Measurements from ENCODE around the gene SREBF2. TPM values are rescaled to one million over a fixed set of nuclear protein-coding genes. Genes with fewer than 3 reads are reported as not detected.

The SREBF2 gene
- total and polyA plus RNA-seq, 10 of the 15 experiments (the other 5 are each of a cell fraction or from before 2014, with no cell fraction given), result 2.4 to 177 (median 78.8) TPM

GRCh38 chr22:41946629-41947423 lies 113.9 kb downstream of the SREBF2 start, which contains the start of gene CENPM:
TSS of gene CENPM (minus strand) at chr22:41947152. CDS start at chr22:41947076, 76 bp downstream.
- BruUV-seq (replicated peaks), result TSS peak; percentile 58
- peak; percentile 89 for FAIRE-seq
- TF ChIP-seq, protein P1, sequence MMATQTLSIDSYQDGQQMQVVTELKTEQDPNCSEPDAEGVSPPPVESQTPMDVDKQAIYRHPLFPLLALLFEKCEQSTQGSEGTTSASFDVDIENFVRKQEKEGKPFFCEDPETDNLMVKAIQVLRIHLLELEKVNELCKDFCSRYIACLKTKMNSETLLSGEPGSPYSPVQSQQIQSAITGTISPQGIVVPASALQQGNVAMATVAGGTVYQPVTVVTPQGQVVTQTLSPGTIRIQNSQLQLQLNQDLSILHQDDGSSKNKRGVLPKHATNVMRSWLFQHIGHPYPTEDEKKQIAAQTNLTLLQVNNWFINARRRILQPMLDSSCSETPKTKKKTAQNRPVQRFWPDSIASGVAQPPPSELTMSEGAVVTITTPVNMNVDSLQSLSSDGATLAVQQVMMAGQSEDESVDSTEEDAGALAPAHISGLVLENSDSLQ (IDR thresholded peaks at IDR 0.05), result peak; percentile 97
- TF ChIP-seq JUNB (IDR thresholded peaks at IDR 0.05), result no peak
- TF ChIP-seq ASH2L (IDR thresholded peaks at IDR 0.05; ENCODE audit: borderline replicate concordance, low read depth), result no peak
- TF ChIP-seq, protein P2, sequence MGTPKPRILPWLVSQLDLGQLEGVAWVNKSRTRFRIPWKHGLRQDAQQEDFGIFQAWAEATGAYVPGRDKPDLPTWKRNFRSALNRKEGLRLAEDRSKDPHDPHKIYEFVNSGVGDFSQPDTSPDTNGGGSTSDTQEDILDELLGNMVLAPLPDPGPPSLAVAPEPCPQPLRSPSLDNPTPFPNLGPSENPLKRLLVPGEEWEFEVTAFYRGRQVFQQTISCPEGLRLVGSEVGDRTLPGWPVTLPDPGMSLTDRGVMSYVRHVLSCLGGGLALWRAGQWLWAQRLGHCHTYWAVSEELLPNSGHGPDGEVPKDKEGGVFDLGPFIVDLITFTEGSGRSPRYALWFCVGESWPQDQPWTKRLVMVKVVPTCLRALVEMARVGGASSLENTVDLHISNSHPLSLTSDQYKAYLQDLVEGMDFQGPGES (IDR thresholded peaks at IDR 0.05), result peak; percentile 89
- TF ChIP-seq SMC3 (IDR thresholded peaks at IDR 0.05; ENCODE audit: borderline replicate concordance, low read length), result no peak
- TF ChIP-seq NR2C1 (IDR thresholded peaks at IDR 0.05), result no peak
- TF ChIP-seq EP300 (IDR thresholded peaks at IDR 0.05; ENCODE audit: borderline replicate concordance in 1 of 2, control insufficient read depth in 1 of 2, low read depth in 2 of 2, low read length in 2 of 2), result no peak
- peak in 1 of 2 experiments; percentile 66; a peak in 2 of 3 replicates for TF ChIP-seq EGR1 (IDR thresholded peaks at IDR 0.05; ENCODE audit: borderline replicate concordance in 1 of 2, low read depth in 2 of 2, low read length in 2 of 2)
- TF ChIP-seq SMAD1 (IDR thresholded peaks at IDR 0.05; ENCODE audit: low read depth, partially characterized antibody), result no peak
- TF ChIP-seq POU2F2 (IDR thresholded peaks at IDR 0.05; ENCODE audit: borderline replicate concordance, low read depth, low read length), result peak; percentile 69; the same call in 2 of the 3 replicates
- TF ChIP-seq CHD4 (IDR thresholded peaks at IDR 0.05), result no peak
- peak; percentile 98 for TF ChIP-seq E2F8 (IDR thresholded peaks at IDR 0.05; ENCODE audit: low read depth, partially characterized antibody)
- TF ChIP-seq MEF2A (IDR thresholded peaks at IDR 0.05; ENCODE audit: insufficient read depth, low read depth, low read length), result no peak
- peak; percentile 63; the same call in 1 of the 2 replicates for TF ChIP-seq GATAD2B (conservative IDR thresholded peaks at IDR 0.05; ENCODE audit: low read depth)
- TF ChIP-seq ETV6 (conservative IDR thresholded peaks at IDR 0.05 in 1 of 2, IDR thresholded peaks at IDR 0.05 in 1 of 2; ENCODE audit: borderline replicate concordance in 1 of 2, low read depth in 1 of 2), result no peak
- TF ChIP-seq MTA3 (IDR thresholded peaks at IDR 0.05; ENCODE audit: borderline replicate concordance, low read length), result no peak
- peak; percentile 66 for TF ChIP-seq KLF5 (IDR thresholded peaks at IDR 0.05; ENCODE audit: partially characterized antibody)

More at GRCh38 chr22:41946629-41947423, 113.9 kb downstream of the SREBF2 start, which contains the start of gene CENPM:
- POLR2A ChIA-PET, result interaction anchor here (0.5 to 9.2 kb wide), 21 partner anchors 10 to 1283 kb away, joined by 3 to 164 read pairs (median 4); partner anchors contain the start of genes CCDC134, DESI1, SREBF2 and TNFRSF13C
- DNase-seq (ENCODE audit: low read depth, low spot score) (peak; percentile 80), ATAC-seq (peak; percentile 88)
- under 1% methylated on average over 55 of the region's 56 CpGs for WGBS (ENCODE audit: insufficient coverage, insufficient replicate concordance, low lambda C conversion rate, missing lambda C conversion rate)
- Histone ChIP-seq H3K27me3 (replicated peaks in 1 of 2; ENCODE audit: control insufficient read depth in 2 of 2, insufficient read depth in 2 of 2, low read length in 1 of 2) (no peaks in the 10 kb centered on the region), H3K79me2 (ENCODE audit: control insufficient read depth, insufficient read depth, low read length) (peaks cover 41% of the 10 kb centered on the region), H3K9me3 (replicated peaks; ENCODE audit: control insufficient read depth, insufficient read depth, low read length) (no peaks in the 10 kb centered on the region), H3K9ac (ENCODE audit: control insufficient read depth, insufficient read depth, low read length) (peak within 1 kb of the TSS; percentile 97), H3K27ac (ENCODE audit: control insufficient read depth, insufficient read depth) (peak within 1 kb of the TSS; percentile 94), H3K36me3 (ENCODE audit: control insufficient read depth in 2 of 2, insufficient read depth in 2 of 2, low read length in 1 of 2) (peaks cover 8 to 14% of the 10 kb centered on the region in 2 experiments; a peak in 3 of 4 replicates), H3K4me1 (ENCODE audit: control insufficient read depth, insufficient read depth, low read length) (peaks cover 59% of the 10 kb centered on the region), H3K4me3 (peak within 1 kb of the TSS; percentile 78), H2AFZ (ENCODE audit: control insufficient read depth, low read depth, low read length) (peak within 1 kb of the TSS; percentile 86), H3K4me2 (ENCODE audit: control insufficient read depth, insufficient read depth) (peak within 1 kb of the TSS; percentile 99), H4K20me1 (ENCODE audit: control insufficient read depth, insufficient read depth) (no peaks in the 10 kb centered on the region)
- in situ Hi-C loops (cut with MboI) (loop anchor here (5.0 kb wide), 1 partner anchor 115 kb away; the partner anchor contains the start of gene SREBF2), intact Hi-C loops (cut with micrococcal nuclease; ENCODE audit: unreplicated experiment) (loop anchor here (5.0 kb wide), 1 partner anchor 490 kb away; no protein-coding TSS in a partner anchor)
- CTCF ChIA-PET, result interaction anchor here (0.6 to 2.0 kb wide), 17 partner anchors 9 to 280 kb away, joined by 3 to 12 read pairs (median 3); partner anchors contain the start of genes CCDC134 and NDUFA6
- RAD21 ChIA-PET (ENCODE audit: unreplicated experiment), result interaction anchor here (0.5 to 7.9 kb wide), 15 partner anchors 9 to 249 kb away, joined by 3 to 115 read pairs (median 7); partner anchors contain the start of genes NDUFA6, SMDT1 and TNFRSF13C
- SMC1A ChIA-PET (ENCODE audit: uncharacterized antibody, unreplicated experiment), result interaction anchor here (0.7 to 2.4 kb wide), 12 partner anchors 10 to 498 kb away, joined by 3 to 14 read pairs (median 4); partner anchors contain the start of gene TNFRSF13C
